Neural crest cell (in vitro differentiated cells): ENCODE data around the gene CPNE6. TPM values are rescaled to one million over a fixed set of nuclear protein-coding genes. Genes with fewer than 3 reads are reported as not detected.

Experiments used
- DNase-seq: peaks from one replicate; pipeline ENCODE4 v3.0.0; 2021; ENCODE audit warnings: low read depth, mixed read lengths, low spot score
- H3K27ac Mint-ChIP-seq: one replicate; pipeline ENCODE4 v1.8.0; 2021; ENCODE audit warnings: mild to moderate bottlenecking, mixed read lengths; ENCODE audit not compliant: unreplicated experiment
- H3K27me3 Mint-ChIP-seq: 2 replicates; pipeline ENCODE4 v1.8.0; 2021; ENCODE audit warnings: low read depth, mild to moderate bottlenecking, mixed read lengths
- H3K36me3 Mint-ChIP-seq: 2 replicates; pipeline ENCODE4 v1.8.0; 2021; ENCODE audit warnings: low read depth, mild to moderate bottlenecking, mixed read lengths
- H3K4me1 Mint-ChIP-seq: 2 replicates; pipeline ENCODE4 v1.8.0; 2021; ENCODE audit warnings: mixed read lengths
- H3K4me3 Mint-ChIP-seq: one replicate; pipeline ENCODE4 v1.8.0; 2021; ENCODE audit warnings: mild to moderate bottlenecking, mixed read lengths
- H3K9me3 Mint-ChIP-seq: 2 replicates; pipeline ENCODE4 v1.8.0; 2021; ENCODE audit warnings: mixed read lengths
- CTCF ChIP-seq: fragments of 200-600 bp; sonication (generic); conservative IDR thresholded peaks from 2 replicates; pipeline ENCODE4 v1.5.0; 2021; ENCODE audit warnings: antibody characterized with exemption, mild to moderate bottlenecking
- total RNA-seq: library from RNA; stranded (reverse); gene quantifications from 2 replicates; pipeline ENCODE4 v1.2.1, GENCODE V29; 2021

The CPNE6 gene
- total RNA-seq, 1 donor from 2014 or later, result not detected

GRCh38 chr14:24084440-24084839 lies 13.1 kb downstream of the CPNE6 start:
- Mint-ChIP-seq H3K4me3 (no peak overlapping the region), H3K27ac (no peak overlapping the region), H3K9me3 (no peaks in the 10 kb centered on the region), H3K4me1 (peaks cover 21% of the 10 kb centered on the region), H3K27me3 (peaks cover 56% of the 10 kb centered on the region), H3K36me3 (no peaks in the 10 kb centered on the region)
- TF ChIP-seq CTCF, result no peak
- DNase-seq, result no peak

GRCh38 chr14:24085215-24085614 lies 13.9 kb downstream of the CPNE6 start:
- H3K27ac Mint-ChIP-seq, result no peak overlapping the region
- no peaks in the 10 kb centered on the region for H3K9me3 Mint-ChIP-seq
- no peak for DNase-seq
- H3K27me3 Mint-ChIP-seq, result peaks cover 48% of the 10 kb centered on the region
- no peak overlapping the region for H3K4me3 Mint-ChIP-seq
- H3K4me1 Mint-ChIP-seq, result peaks cover 18% of the 10 kb centered on the region
- no peaks in the 10 kb centered on the region for H3K36me3 Mint-ChIP-seq
- no peak for TF ChIP-seq CTCF

- Mint-ChIP-seq H3K4me3 (no peak overlapping the region), H3K27me3 (peaks cover 39% of the 10 kb centered on the region), H3K36me3 (no peaks in the 10 kb centered on the region), H3K4me1 (peaks cover 16% of the 10 kb centered on the region), H3K27ac (peak overlapping the region; percentile 8), H3K9me3 (no peaks in the 10 kb centered on the region)
- TF ChIP-seq CTCF, result no peak
- no peak for DNase-seq
Measured at GRCh38 chr14:24086193-24086955, 15.0 kb downstream of the CPNE6 start.

GRCh38 chr14:24087004-24087403 lies 15.6 kb downstream of the CPNE6 start:
- Mint-ChIP-seq H3K9me3 (no peaks in the 10 kb centered on the region), H3K36me3 (no peaks in the 10 kb centered on the region), H3K27me3 (peaks cover 35% of the 10 kb centered on the region), H3K4me3 (no peak overlapping the region), H3K27ac (no peak overlapping the region), H3K4me1 (peaks cover 13% of the 10 kb centered on the region)
- DNase-seq, result no peak
- TF ChIP-seq CTCF, result no peak

GRCh38 chr14:24088095-24088494 lies 16.7 kb downstream of the CPNE6 start:
- Mint-ChIP-seq H3K4me1 (peaks cover 16% of the 10 kb centered on the region), H3K27me3 (peaks cover 24% of the 10 kb centered on the region)

More at GRCh38 chr14:24088095-24088494, 16.7 kb downstream of the CPNE6 start:
- Mint-ChIP-seq H3K9me3 (no peaks in the 10 kb centered on the region), H3K27ac (no peak overlapping the region), H3K36me3 (no peaks in the 10 kb centered on the region), H3K4me3 (no peak overlapping the region)
- DNase-seq, result no peak
- TF ChIP-seq CTCF, result no peak
